KOPT-K1 (cell line): ENCODE data around the gene HTR4.

Experiments
- H3K27ac ChIP-seq: fragments of 200-600 bp; sonication (generic); 2 replicates; pipeline ENCODE4 v1.5.1; 2016; ENCODE audit warnings: antibody characterized with exemption, mild to moderate bottlenecking, low read depth, low read length; ENCODE audit not compliant: poor library complexity, severe bottlenecking
- H3K36me3 ChIP-seq: fragments of 200-600 bp; sonication (generic); 2 replicates; pipeline ENCODE4 v1.5.1; 2017; ENCODE audit warnings: antibody characterized with exemption, mild to moderate bottlenecking, low read length, moderate library complexity; ENCODE audit not compliant: insufficient read depth
- H3K9me3 ChIP-seq: fragments of 200-600 bp; sonication (generic); 2 replicates; pipeline ENCODE4 v1.5.1; 2017; ENCODE audit warnings: antibody characterized with exemption, low read length, mild to moderate bottlenecking; ENCODE audit not compliant: insufficient read depth, poor library complexity, severe bottlenecking

HTR4 gene

DNA sequence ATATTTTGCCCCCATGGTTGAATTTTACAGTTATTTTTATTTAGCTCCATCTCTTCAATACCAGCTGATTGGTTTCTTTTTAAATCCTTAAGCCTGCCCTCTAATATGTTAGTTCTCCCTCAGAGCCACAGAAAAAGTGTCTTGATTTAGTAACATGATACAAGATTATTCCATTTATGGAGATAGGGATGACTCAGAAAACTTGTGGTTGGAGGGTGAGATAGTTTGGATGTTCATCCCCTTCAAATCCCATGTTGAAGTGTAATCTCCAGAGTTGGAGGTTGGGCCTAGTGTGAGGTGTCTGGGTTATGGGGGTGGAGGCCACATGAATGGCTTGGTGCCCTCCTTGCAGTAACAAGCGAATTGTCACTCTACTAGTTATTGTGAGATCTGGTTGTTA, 154.9 kb downstream of the HTR4 start:
- Histone ChIP-seq H3K36me3 (no peaks in the 10 kb centered on the region), H3K9me3 (no peaks in the 10 kb centered on the region), H3K27ac (no peak overlapping the region)

DNA sequence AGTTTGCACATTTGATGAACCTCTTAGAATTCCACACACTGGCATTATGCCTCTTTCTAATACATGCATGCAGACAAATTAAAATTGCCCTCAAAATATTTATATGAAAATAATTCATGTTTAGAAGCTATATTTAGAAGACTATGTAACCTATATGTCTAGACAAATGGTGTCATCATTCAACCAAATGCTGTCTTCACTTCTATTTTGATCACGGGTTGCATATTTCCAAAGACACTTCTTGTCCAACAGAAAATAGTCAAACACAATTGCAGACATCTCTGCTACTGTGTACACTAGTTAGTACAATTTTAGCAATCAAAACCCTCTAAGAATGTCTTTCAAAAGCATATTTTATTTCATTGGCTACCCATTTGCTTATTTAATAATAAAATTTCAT, 156.6 kb downstream of the HTR4 start:
- no peak overlapping the region for H3K27ac ChIP-seq
- no peaks in the 10 kb centered on the region for H3K36me3 ChIP-seq
- no peaks in the 10 kb centered on the region for H3K9me3 ChIP-seq

DNA sequence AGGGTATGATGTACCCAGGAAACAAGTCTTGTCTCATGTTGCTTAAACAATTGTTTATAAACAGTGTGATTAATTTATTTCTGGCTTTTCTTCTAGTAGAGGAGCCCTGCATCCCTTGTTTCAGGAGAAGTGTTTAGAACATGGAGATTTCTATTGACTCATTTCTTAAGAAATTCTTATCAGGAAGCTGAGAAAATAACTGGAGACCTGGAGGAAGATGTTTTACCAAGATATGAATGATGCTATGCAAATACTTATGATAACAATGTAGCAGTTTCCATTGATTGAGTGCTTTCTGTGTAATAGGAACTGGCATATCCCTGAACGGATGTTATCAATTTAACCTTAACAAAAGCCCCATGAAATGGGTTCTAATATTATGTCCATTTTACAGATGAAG, 162.0 kb downstream of the HTR4 start:
- H3K27ac ChIP-seq = no peak overlapping the region
- H3K9me3 ChIP-seq = no peaks in the 10 kb centered on the region
- H3K36me3 ChIP-seq = no peaks in the 10 kb centered on the region

DNA sequence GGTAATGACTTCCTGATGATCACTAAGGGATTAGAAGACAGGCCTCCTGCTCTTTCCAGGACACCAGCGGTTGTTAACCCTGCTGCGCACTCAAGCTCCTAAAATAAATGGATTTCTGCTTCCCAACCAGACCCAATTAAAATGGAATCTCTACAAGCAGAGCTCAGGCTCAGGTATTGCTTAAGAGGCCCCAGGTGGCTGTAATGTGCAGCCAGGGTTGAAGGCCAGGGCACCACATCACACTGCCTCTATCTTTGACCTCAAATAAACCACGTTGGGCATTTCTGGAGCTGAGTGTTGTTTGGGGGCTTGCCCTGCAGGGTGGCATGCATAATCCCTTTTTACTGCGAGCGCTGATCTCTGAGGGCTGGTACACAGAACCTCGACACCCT, 162.5 kb downstream of the HTR4 start:
- Histone ChIP-seq H3K27ac (no peak overlapping the region), H3K36me3 (no peaks in the 10 kb centered on the region), H3K9me3 (no peaks in the 10 kb centered on the region)

DNA sequence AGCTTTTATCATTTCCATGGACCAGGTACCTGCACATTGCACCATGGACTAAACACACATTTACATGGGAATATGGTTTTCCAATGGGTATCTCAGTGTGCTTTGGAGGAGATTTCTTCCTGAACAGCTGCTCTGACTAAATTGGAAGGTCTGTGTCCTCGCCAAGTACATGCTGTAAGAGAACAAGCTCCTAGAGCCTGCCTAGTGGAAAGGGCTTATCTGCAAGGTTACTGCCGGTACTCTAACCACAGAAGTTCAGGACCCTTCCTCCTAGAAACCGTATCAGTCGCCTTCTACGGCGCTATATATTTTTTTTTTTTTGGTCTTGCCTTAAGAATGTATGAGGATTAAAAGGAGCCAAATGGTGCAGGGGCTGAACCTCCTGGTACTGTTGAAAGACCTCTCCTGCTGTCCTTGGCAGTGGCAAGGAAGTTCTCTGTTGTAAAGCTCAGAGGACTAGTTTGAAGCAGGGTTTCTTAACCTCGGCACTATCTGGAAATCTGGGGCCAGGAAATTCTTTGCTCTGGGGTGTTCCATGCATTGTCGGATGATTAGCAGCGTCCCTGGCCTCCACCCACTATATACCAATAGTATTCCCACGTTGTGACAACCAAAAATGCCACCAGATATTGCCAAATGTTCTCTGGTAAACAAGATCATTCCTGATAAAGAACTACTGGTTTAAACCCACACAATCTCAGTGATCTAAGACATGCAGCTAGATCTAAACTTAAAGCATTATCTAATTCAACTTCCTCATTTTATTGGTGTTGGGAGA, 163.1 kb downstream of the HTR4 start:
- Histone ChIP-seq H3K36me3 (no peaks in the 10 kb centered on the region), H3K27ac (no peak overlapping the region), H3K9me3 (no peaks in the 10 kb centered on the region)

DNA sequence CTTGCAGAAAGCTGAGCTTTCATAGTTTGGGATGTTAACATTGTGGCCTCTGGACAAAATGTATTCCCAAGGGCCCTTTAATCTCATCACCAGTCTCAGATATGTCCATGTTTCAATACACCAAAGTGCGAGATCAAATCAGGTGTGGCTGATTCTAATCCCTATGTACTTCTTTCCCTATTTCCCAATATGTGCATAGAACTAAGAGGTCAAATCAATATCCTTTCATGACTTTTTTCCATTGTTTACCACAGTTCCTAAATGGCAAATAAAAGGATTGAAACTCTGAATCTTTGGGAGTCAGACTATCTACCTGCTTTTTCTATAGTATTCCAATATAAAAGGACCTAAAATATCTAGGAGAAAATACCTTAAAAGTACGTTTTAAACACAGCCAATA, 165.6 kb downstream of the HTR4 start:
- Histone ChIP-seq H3K36me3 (no peaks in the 10 kb centered on the region), H3K9me3 (no peaks in the 10 kb centered on the region)

DNA sequence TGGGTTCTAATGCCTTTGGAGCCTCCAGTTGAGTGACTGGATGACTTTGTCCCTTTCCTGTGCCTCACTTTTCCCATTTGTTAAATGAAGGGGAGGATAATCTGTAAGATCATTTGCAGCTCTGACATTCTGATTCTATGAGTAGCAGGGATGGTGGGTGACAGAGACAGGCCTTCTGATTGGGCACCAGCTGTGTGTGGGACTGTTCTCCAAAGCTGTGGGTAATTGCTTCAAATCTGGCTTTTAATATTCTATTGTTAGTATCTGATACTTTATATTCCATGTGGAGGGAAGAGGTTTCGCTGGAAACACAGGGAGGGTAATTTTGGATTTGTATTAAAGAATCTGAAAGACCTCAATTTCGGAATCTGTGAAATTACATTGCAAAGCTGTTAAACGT, 167.9 kb downstream of the HTR4 start:
- no peaks in the 10 kb centered on the region for H3K36me3 ChIP-seq
- H3K9me3 ChIP-seq = no peaks in the 10 kb centered on the region
- H3K27ac ChIP-seq = no peak overlapping the region

More for the DNA sequence above, 165.6 kb downstream of the HTR4 start:
- no peak overlapping the region for H3K27ac ChIP-seq

DNA sequence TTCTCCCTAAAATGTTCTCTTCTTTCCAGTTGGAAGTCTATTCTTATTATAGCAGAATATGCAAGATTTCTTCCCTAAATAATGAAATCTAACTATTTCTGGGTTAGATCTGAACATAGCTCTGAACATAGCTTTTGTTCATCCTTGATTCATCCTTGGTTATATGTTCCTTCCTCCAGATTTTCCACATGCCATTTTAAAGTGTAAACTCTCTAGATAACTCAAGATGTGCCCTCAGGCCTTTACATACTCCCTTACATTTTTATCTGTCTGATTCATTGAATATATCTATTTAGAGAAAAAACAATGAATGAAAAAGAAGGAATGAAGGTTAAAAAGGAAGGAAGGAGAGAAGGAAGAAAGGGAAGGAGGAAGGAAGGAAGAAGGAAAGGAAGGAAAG, 169.7 kb downstream of the HTR4 start:
- H3K36me3 ChIP-seq = no peaks in the 10 kb centered on the region

DNA sequence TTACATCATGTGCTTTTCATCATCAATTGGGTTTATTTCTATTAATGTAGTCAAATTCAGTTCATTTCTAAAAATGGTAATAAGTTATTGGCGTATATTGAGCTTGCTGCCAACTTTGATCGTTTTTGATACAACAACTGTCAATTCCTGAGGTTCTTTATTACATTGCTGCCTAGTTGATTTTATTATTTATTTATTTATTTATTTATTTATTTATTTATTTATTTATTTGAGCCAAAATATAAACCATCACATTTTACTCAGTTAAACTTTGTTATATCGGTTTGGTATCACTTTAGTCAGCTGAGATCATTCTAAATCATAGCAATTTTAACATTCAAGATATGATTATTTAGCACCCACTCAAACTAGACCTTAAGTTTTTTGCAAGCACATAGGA, 170.6 kb downstream of the HTR4 start:
- Histone ChIP-seq H3K27ac (no peak overlapping the region), H3K36me3 (no peaks in the 10 kb centered on the region), H3K9me3 (no peaks in the 10 kb centered on the region)

More for the DNA sequence above, 169.7 kb downstream of the HTR4 start:
- no peak overlapping the region for H3K27ac ChIP-seq
- H3K9me3 ChIP-seq = no peaks in the 10 kb centered on the region

DNA sequence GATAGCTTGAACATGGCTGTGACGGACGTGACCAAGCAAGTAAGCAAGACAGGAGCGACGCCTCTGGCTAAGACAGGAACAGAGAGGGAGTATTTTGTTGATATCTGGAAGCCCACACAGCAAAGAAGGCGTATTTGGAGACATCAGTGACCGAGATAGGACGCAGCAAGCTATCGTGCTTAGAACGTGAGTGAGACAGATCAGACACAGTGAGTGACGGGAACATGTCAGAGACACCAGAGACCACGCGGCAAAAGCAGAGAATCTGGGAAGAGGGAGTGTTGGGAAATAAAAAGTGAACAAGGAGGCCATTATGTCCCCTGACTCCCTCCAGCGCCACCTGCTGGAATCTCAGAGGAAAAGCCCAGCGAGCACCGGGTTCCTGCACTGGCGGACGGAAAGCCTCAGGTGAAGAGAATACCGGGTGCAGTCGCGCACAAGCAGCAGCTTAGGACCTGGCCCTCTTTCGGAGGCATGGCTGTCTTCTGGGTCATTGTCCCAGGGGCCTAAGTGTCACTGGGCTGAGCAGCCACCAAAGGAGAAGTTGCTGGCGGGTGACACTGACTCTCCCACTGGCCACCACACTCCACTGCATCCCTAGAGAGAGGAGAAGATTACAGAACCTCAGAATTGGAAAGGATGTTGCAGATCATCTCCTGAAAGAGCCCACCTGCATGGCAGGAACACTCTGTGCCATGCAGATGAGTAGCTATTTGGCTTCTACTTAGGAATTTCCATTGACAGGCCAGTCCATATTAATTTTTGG, 171.4 kb downstream of the HTR4 start:
- no peak overlapping the region for H3K27ac ChIP-seq
- no peaks in the 10 kb centered on the region for H3K36me3 ChIP-seq
- H3K9me3 ChIP-seq = no peaks in the 10 kb centered on the region

DNA sequence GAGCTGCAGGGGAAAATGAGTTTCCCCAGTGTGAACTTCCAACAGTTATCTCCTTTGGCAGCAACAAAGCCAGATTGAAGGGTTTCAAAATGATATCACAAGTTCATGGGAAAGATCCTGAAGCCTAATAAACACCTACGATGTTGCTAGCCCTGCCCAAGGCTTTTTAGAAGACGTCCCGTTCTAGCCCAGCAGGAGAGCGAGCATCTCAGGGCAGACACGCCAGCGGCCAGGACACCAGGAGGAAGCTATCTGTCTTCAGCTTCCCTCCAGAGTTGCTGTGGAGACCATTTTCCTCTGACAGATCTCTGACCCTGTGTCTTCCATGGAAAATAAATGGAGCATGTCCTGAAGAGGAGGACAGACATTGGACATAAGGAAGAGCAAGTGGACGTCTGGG, 172.1 kb downstream of the HTR4 start:
- H3K36me3 ChIP-seq = no peaks in the 10 kb centered on the region
- H3K9me3 ChIP-seq = no peaks in the 10 kb centered on the region
- H3K27ac ChIP-seq = no peak overlapping the region

DNA sequence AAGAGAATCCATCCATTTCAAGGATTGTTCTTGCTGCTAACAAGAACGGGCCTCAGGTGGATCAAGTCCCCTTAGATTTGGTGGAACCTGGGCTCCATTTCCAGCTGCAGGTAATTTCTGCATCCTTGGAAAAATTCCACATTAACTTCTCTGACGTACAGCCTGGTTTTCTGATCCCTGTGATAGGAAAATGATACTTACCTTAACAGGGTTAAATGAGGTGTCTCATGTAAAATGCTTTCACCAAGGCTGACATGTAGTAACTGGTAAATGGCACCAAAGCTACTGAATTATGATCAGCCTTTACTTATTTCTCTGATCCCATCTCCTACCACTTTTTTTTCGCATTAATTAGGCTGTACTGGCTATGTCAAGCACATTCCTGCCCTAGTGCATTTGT, 176.9 kb downstream of the HTR4 start:
- Histone ChIP-seq H3K27ac (no peak overlapping the region), H3K9me3 (no peaks in the 10 kb centered on the region), H3K36me3 (no peaks in the 10 kb centered on the region)

DNA sequence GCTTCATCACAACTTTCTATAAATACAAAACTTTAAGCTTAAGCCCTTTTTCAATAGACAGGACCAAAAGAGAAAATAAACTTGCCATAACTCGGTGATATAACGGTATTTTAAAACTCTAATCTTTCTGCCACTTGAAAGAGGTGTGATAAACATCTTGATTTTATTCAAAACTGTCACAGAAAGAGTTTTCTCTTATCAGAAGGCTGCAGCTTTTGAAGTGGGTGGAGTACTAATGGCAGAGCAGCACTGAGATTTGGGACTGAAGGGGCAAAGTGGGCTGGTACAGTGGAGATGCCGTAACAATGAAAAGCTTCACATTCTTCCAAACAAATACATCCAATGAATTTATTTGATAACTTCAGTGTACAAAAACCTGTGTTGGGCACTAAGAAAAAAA, 178.0 kb downstream of the HTR4 start:
- Histone ChIP-seq H3K9me3 (no peaks in the 10 kb centered on the region), H3K36me3 (no peaks in the 10 kb centered on the region), H3K27ac (no peak overlapping the region)

DNA sequence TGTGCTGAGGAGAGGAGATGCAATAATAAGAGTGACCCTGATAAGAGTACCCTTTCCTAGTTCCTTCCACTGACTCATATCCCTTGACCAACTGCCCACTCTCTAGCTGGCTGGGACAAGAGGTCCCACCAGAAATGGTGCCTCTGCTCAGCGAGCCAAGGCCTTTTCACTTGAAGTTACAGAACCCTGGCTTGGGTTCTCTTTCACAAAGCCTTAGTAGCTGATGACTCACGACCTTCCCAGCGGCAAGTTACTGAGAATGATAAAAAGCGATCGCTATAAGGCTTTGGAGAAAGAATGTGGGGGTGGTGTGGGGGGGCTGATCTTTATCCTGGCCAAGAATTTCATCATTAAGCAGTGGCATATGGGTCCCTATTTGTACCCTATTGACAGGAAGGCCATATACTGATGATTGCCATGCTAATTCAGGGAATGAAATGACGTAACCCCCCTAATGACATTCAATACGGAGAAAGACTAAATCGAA, 180.3 kb downstream of the HTR4 start:
- Histone ChIP-seq H3K9me3 (no peaks in the 10 kb centered on the region), H3K27ac (no peak overlapping the region), H3K36me3 (no peaks in the 10 kb centered on the region)

DNA sequence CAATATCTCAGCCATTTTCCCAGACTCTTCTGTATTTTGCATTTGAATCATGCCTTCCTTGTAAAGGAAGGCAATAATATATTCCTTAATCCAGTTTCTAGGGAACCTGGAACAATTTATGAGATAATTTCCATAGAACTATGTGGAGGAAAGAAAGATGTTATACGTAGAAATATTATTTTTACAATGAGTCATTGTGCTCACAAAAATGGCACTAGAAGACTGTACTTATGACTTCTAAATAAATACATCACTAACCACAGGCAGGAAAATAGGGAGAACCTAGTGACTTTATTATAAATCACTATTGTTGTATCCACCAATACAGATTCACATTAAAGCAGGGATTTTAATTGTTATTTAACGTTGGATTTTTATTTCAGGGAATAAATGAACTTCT, 182.9 kb downstream of the HTR4 start:
- H3K36me3 ChIP-seq = no peaks in the 10 kb centered on the region
- H3K9me3 ChIP-seq = no peaks in the 10 kb centered on the region
- H3K27ac ChIP-seq = no peak overlapping the region

DNA sequence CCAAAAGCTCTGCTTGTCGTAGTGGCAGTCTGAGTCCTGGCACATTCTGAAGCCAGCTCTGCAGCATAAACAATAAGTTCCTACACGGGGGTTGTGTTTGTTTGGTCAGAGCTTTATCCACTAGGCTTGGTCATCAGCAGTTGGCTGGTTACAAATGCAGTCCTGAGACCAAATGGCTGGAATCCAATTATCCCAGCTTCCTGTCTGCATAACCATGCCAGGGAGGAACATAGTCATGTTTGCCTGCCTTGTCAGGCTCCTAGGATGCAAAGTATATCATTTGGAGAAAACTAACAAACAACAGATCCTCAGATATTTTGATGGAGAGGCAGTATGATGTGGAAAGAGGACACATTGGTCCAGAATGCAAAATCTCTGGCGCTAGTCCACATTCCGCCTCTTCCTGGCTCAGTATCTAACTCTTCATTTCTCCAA, 184.8 kb downstream of the HTR4 start:
- Histone ChIP-seq H3K36me3 (no peaks in the 10 kb centered on the region), H3K9me3 (no peaks in the 10 kb centered on the region), H3K27ac (no peak overlapping the region)
